ENCODE results near the gene MED29. TPM values are rescaled to one million over a fixed set of nuclear protein-coding genes. Genes with fewer than 3 reads are reported as not detected.

The MED29 gene
- total and polyA plus RNA-seq, 10 of the 15 experiments (the other 5 are each of a cell fraction or from before 2014, with no cell fraction given): 3.2 to 36.6 (median 22.8) TPM

GRCh38 chr19:39427707-39428106 lies 36.5 kb downstream of the MED29 start:
- 93% methylated on average over 11 of the region's 11 CpGs for WGBS (ENCODE audit: insufficient coverage, insufficient replicate concordance, low lambda C conversion rate, missing lambda C conversion rate)
- Histone ChIP-seq H3K27me3 (replicated peaks in 1 of 2; ENCODE audit: control insufficient read depth in 2 of 2, insufficient read depth in 2 of 2, low read length in 1 of 2) (no peaks in the 10 kb centered on the region), H4K20me1 (ENCODE audit: control insufficient read depth, insufficient read depth) (no peaks in the 10 kb centered on the region; the same call in 1 of the 2 replicates), H3K27ac (ENCODE audit: control insufficient read depth, insufficient read depth) (no peak overlapping the region), H3K36me3 (ENCODE audit: control insufficient read depth in 2 of 2, insufficient read depth in 2 of 2, low read length in 1 of 2) (peaks cover 7 to 15% of the 10 kb centered on the region in 2 experiments; a peak in 3 of 4 replicates), H3K79me2 (ENCODE audit: control insufficient read depth, insufficient read depth, low read length) (peaks cover 3% of the 10 kb centered on the region), H3K9ac (ENCODE audit: control insufficient read depth, insufficient read depth, low read length) (no peak overlapping the region), H3K4me1 (ENCODE audit: control insufficient read depth, insufficient read depth, low read length) (peaks cover 18% of the 10 kb centered on the region), H3K4me2 (ENCODE audit: control insufficient read depth, insufficient read depth) (no peak overlapping the region), H3K9me3 (replicated peaks; ENCODE audit: control insufficient read depth, insufficient read depth, low read length) (no peaks in the 10 kb centered on the region), H2AFZ (ENCODE audit: control insufficient read depth, low read depth, low read length) (no peak overlapping the region), H3K4me3 (no peak overlapping the region)
- in situ Hi-C loops (cut with MboI): no loop called here
- BruUV-seq (replicated peaks): no TSS peak
- ATAC-seq (no peak), FAIRE-seq (no peak), DNase-seq (ENCODE audit: low read depth, low spot score) (no peak)
- RAD21 ChIA-PET (ENCODE audit: unreplicated experiment): interaction anchor here (1.4 kb wide), 1 partner anchor 8 kb away, joined by 3 read pairs; the partner anchor contains the start of gene RPS16
- CTCF ChIA-PET: interaction anchor here (0.8 to 2.2 kb wide), 4 partner anchors 8 to 244 kb away, joined by 3 to 9 read pairs (median 4); partner anchors contain the start of genes PLEKHG2 and RPS16
- POLR2A ChIA-PET: interaction anchor here (0.5 to 2.9 kb wide), 4 partner anchors 8 to 368 kb away, joined by 3 to 13 read pairs (median 5); partner anchors contain the start of gene RPS16
- SMC1A ChIA-PET (ENCODE audit: uncharacterized antibody, unreplicated experiment): interaction anchor here (1.2 to 1.6 kb wide), 2 partner anchors 9 to 12 kb away, joined by 3 to 5 read pairs; no protein-coding TSS in a partner anchor
- no peak for TF ChIP-seq RUNX3 (IDR thresholded peaks at IDR 0.05; ENCODE audit: low read length)
- TF ChIP-seq, protein P1, sequence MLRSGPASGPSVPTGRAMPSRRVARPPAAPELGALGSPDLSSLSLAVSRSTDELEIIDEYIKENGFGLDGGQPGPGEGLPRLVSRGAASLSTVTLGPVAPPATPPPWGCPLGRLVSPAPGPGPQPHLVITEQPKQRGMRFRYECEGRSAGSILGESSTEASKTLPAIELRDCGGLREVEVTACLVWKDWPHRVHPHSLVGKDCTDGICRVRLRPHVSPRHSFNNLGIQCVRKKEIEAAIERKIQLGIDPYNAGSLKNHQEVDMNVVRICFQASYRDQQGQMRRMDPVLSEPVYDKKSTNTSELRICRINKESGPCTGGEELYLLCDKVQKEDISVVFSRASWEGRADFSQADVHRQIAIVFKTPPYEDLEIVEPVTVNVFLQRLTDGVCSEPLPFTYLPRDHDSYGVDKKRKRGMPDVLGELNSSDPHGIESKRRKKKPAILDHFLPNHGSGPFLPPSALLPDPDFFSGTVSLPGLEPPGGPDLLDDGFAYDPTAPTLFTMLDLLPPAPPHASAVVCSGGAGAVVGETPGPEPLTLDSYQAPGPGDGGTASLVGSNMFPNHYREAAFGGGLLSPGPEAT (IDR thresholded peaks at IDR 0.05; ENCODE audit: low read depth): no peak
- no peak for TF ChIP-seq TARDBP (IDR thresholded peaks at IDR 0.05; ENCODE audit: borderline replicate concordance)
- TF ChIP-seq STAT3 (IDR thresholded peaks at IDR 0.05; ENCODE audit: low read depth, low read length): no peak
- TF ChIP-seq, protein P2, sequence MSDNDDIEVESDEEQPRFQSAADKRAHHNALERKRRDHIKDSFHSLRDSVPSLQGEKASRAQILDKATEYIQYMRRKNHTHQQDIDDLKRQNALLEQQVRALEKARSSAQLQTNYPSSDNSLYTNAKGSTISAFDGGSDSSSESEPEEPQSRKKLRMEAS (IDR thresholded peaks at IDR 0.05; ENCODE audit: low read depth, low read length): no peak
- TF ChIP-seq ZNF274 (IDR thresholded peaks at IDR 0.05; ENCODE audit: insufficient read depth, insufficient read length): no peak
- TF ChIP-seq, protein P3, sequence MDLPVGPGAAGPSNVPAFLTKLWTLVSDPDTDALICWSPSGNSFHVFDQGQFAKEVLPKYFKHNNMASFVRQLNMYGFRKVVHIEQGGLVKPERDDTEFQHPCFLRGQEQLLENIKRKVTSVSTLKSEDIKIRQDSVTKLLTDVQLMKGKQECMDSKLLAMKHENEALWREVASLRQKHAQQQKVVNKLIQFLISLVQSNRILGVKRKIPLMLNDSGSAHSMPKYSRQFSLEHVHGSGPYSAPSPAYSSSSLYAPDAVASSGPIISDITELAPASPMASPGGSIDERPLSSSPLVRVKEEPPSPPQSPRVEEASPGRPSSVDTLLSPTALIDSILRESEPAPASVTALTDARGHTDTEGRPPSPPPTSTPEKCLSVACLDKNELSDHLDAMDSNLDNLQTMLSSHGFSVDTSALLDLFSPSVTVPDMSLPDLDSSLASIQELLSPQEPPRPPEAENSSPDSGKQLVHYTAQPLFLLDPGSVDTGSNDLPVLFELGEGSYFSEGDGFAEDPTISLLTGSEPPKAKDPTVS (IDR thresholded peaks at IDR 0.05; ENCODE audit: low read depth, low read length): no peak
- TF ChIP-seq KLF5 (IDR thresholded peaks at IDR 0.05; ENCODE audit: partially characterized antibody): no peak
- no peak for TF ChIP-seq EGR1 (IDR thresholded peaks at IDR 0.05; ENCODE audit: borderline replicate concordance in 1 of 2, low read depth in 2 of 2, low read length in 2 of 2)
- TF ChIP-seq, protein P4, sequence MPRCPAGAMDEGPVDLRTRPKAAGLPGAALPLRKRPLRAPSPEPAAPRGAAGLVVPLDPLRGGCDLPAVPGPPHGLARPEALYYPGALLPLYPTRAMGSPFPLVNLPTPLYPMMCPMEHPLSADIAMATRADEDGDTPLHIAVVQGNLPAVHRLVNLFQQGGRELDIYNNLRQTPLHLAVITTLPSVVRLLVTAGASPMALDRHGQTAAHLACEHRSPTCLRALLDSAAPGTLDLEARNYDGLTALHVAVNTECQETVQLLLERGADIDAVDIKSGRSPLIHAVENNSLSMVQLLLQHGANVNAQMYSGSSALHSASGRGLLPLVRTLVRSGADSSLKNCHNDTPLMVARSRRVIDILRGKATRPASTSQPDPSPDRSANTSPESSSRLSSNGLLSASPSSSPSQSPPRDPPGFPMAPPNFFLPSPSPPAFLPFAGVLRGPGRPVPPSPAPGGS (IDR thresholded peaks at IDR 0.05; ENCODE audit: borderline replicate concordance, insufficient read depth, low read depth, low read length, poor library complexity, severe bottlenecking): no peak
- TF ChIP-seq EED (IDR thresholded peaks at IDR 0.05; ENCODE audit: low read depth): no peak
- TF ChIP-seq CHD2 (IDR thresholded peaks at IDR 0.05; ENCODE audit: borderline replicate concordance, low read depth, low read length): no peak
- no peak for TF ChIP-seq MTA3 (IDR thresholded peaks at IDR 0.05; ENCODE audit: borderline replicate concordance, low read length)
- no peak for TF ChIP-seq GATAD2B (conservative IDR thresholded peaks at IDR 0.05; ENCODE audit: low read depth)
- no peak for TF ChIP-seq STAT1 (conservative IDR thresholded peaks at IDR 0.05)
- no peak for TF ChIP-seq RELA (IDR thresholded peaks at IDR 0.05; ENCODE audit: borderline replicate concordance, partially characterized antibody)
- no peak for TF ChIP-seq BACH1 (IDR thresholded peaks at IDR 0.05; ENCODE audit: borderline replicate concordance)
- no peak for TF ChIP-seq NFIC (IDR thresholded peaks at IDR 0.05; ENCODE audit: low read depth, low read length)
- intact Hi-C loops (cut with micrococcal nuclease; ENCODE audit: unreplicated experiment): no loop called here

Measured in GM12878 (cell line).